Measurements from ENCODE around the gene LRRC28.

- TF ChIP-seq YY1 (IDR thresholded peaks at IDR 0.05; ENCODE audit: insufficient read depth, insufficient read length), result no peak
- TF ChIP-seq ZNF274 (IDR thresholded peaks at IDR 0.05; ENCODE audit: low read depth, low read length), result no peak
Observed at GRCh38 chr15:99331381-99331780, 80.1 kb downstream of the LRRC28 start.

All from NT2/D1 (cell line).